K562 (cell line): Measurements from ENCODE around the gene GAB1.

ENCODE experiments used
- NCOA1 ChIP-seq: fragments of 450-650 bp; IDR thresholded peaks from 2 replicates; pipeline ENCODE4 v1.6.1; 2016; ENCODE audit warnings: low read depth
- NFE2L1 ChIP-seq: fragments of 450-650 bp; IDR thresholded peaks from 2 replicates; pipeline ENCODE4 v1.6.1; 2016; ENCODE audit warnings: missing genetic modification characterization, low read depth, mild to moderate bottlenecking, missing compliant biosample characterization, moderate library complexity, borderline replicate concordance
- PHF8 ChIP-seq: fragments of 200-600 bp; sonication (generic); IDR thresholded peaks from 2 replicates; pipeline ENCODE4 v1.6.1; 2012; ENCODE audit warnings: mixed run types, mild to moderate bottlenecking, inconsistent platforms, low read length, moderate library complexity, borderline replicate concordance
- SREBF2 ChIP-seq: sonication (generic); formaldehyde crosslinking; IDR thresholded peaks from 2 replicates; pipeline ENCODE4 v1.4.0; 2020; ENCODE audit warnings: mild to moderate bottlenecking, missing genetic modification reagents
- TAF1 ChIP-seq: IDR thresholded peaks from 2 replicates; pipeline ENCODE4 v1.6.1; 2011; ENCODE audit warnings: mild to moderate bottlenecking, low read length, moderate library complexity; ENCODE audit not compliant: insufficient read depth, control insufficient read depth, severe bottlenecking; ENCODE audit errors: extremely low read depth
- TF ChIP-seq, protein P1 (sequence below), 3 experiments: IDR thresholded peaks in 2 of 3; conservative IDR thresholded peaks in 1 of 3; 2 replicates each; pipeline ENCODE4 v1.5.1; 2011 to 2012; ENCODE audit warnings: low read length in 3 of 3, mild to moderate bottlenecking in 3 of 3, control low read depth in 2 of 3, improper control_type of control experiment in 1 of 3, inconsistent platforms in 1 of 3, low read depth in 1 of 3, mixed read lengths in 1 of 3, moderate library complexity in 1 of 3; ENCODE audit not compliant: insufficient read depth in 2 of 3

DNA sequence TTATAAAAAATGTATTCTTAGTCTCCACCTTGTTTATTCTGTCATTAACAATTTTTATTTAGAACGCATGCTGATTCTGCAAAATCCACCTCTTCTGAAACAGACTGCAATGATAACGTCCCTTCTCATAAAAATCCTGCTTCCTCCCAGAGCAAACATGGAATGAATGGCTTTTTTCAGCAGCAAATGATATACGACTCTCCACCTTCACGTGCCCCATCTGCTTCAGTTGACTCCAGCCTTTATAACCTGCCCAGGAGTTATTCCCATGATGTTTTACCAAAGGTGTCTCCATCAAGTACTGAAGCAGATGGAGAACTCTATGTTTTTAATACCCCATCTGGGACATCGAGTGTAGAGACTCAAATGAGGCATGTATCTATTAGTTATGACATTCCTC, 101.3 kb downstream of the GAB1 start:
- TF ChIP-seq, protein P1, sequence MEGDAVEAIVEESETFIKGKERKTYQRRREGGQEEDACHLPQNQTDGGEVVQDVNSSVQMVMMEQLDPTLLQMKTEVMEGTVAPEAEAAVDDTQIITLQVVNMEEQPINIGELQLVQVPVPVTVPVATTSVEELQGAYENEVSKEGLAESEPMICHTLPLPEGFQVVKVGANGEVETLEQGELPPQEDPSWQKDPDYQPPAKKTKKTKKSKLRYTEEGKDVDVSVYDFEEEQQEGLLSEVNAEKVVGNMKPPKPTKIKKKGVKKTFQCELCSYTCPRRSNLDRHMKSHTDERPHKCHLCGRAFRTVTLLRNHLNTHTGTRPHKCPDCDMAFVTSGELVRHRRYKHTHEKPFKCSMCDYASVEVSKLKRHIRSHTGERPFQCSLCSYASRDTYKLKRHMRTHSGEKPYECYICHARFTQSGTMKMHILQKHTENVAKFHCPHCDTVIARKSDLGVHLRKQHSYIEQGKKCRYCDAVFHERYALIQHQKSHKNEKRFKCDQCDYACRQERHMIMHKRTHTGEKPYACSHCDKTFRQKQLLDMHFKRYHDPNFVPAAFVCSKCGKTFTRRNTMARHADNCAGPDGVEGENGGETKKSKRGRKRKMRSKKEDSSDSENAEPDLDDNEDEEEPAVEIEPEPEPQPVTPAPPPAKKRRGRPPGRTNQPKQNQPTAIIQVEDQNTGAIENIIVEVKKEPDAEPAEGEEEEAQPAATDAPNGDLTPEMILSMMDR (IDR thresholded peaks at IDR 0.05 in 2 of 3, conservative IDR thresholded peaks at IDR 0.05 in 1 of 3; ENCODE audit: insufficient read depth in 2 of 3, low read depth in 1 of 3, low read length in 3 of 3), result no peak
- TF ChIP-seq NCOA1 (no peak), SREBF2 (CRISPR knock-in tag) (no peak), PHF8 (no peak), TAF1 (no peak), NFE2L1 (no peak)
